DMS153 treated with DMSO at 0.1 percent for 48 hours (cell line): ENCODE measurements around the gene CKB.

ENCODE experiments used
- DNase-seq: peaks from one replicate; lab custom pipeline; 2025; ENCODE audit not compliant: unreplicated experiment; lab: John Stamatoyannopoulos, UW

Gene CKB

DNA sequence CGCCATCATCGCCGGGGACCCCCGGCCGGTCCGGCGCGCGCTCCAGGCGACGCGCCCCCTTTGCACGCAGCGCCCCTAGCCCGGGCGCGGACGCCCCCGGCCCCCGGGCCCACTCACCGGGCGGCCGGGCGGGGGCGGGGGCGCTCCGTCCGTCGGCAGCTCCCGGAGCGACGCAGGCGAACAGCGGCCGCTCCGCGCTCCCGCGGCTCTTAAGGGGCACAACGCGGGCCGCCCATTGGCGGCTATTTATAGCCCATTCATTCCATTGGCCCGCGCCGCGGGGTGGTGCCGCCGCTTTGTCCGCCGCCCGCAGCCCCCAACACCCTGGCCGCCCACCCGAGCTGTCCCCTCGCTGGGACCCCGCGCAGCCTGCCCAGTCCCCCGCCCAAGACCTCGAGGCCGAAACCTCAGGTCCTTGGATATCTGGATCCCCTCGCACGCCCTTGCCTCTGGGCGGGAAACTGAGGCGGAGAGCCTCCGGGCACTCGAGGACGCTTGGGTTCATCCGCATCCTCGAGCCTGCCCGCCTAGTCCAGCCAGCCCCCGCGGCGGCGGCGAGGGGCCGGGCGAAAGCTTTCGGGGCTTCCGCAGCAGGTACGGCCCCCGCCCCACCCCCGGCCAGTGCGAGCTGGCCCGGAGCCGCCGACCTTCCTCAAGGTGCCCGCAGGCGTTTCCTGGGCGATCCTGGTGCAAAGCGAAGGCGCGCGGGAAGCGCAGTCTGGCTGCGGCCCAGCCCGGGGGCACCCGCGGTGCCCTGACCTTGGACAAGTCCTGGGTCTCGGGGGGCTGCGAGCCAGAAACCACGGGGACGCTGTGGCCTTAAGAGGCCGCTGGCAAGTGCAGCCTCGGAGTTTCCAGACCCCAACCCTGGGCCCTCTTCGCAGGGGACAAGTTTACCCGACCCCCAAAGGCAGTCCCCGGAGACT lies at the start of gene CKB:
Gene CKB (minus strand): TSS at position 182 of the 926 bp plus-strand sequence. CDS start 337 bp downstream, outside the sequence.
- peak; percentile 1 for DNase-seq

DNA sequence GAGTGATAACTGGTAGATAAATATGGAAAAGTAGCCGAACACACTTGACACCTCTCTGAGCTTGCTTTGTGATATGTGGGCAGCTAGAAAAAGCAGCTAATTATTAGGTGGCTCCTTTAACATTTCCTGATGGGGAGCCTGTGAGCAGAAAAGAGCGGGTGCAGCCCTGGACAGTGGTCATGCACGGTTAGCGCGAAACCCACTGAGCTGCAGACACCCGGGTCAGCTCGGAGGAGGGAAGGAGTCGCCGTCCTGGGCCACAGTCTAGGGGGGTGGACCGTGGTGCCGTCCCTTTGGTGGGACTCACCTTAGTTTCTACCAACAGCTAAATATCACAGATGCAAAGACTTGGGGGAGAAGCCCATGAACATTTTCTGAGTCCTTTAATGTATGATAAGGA lies 46.8 kb upstream of the CKB start:
- no peak for DNase-seq

DNA sequence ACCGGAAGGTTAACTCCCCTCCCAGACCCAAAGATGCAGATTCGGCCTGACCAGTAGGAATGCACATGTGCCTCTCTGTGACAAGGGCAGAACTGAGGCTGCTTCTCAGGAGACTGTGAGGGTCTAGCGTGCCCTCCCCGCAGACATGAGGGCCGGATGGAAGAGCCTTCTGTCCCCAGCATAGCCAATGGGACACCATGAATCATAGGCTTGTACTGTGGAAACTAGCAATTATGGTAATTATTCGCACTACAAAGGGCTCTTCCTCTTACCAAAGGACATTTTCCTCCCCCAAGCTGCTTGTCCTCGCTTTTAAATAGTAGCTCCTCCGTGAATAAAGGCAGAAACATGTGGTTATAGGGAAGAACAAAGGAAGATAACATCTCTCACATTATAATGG lies 46.3 kb upstream of the CKB start:
- DNase-seq, result no peak

DNA sequence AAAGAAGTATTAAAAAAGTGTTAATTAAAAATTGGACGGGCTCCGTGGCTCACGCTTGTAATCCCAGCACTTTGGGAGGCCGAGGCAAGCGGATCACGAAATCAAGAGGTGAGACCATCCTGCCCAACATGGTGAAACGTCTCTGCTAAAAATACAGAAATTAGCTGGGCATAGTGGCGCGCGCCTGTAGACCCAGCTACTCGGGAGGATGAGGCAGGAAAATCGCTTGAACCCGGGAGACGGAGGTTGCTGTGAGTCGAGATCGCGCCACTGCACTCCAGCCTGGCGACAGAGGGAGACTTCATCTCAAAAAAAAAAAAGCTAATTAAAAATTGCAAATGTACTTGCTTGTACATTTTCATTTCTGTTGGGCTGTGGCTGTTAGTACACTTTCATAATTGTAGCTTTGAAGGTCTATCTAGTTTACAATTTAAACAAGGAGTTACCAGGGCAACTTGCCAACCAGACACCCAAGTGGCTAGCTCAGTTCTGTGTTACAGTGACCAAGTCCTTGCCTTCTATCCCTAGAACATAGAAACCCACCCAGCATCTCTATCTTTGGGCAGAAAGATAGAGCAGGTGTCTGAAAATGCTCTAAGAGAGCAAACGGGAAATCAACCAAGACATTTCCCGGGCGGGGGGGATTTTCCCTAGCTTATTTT lies 41.3 kb upstream of the CKB start:
- DNase-seq, result no peak

DNA sequence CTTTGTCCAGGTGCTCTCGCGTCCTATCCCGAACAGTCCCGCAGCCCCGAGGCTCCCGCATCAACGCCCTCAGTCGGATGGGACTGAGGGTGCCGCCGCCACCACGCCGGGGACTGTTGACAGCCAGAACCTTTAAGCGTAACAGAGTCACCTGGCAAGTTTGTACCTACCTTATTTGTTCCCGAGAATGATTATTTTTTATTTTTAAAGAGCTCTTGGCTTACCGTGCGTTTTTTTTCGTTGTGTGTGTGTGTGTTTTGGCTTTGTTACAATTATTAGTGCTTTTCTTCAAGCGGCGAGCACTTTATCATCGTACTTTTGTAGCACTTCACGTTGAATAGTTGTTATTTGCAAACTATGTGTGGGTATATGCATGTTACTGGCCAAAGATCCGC lies 40.6 kb upstream of the CKB start:
- DNase-seq, result no peak

DNA sequence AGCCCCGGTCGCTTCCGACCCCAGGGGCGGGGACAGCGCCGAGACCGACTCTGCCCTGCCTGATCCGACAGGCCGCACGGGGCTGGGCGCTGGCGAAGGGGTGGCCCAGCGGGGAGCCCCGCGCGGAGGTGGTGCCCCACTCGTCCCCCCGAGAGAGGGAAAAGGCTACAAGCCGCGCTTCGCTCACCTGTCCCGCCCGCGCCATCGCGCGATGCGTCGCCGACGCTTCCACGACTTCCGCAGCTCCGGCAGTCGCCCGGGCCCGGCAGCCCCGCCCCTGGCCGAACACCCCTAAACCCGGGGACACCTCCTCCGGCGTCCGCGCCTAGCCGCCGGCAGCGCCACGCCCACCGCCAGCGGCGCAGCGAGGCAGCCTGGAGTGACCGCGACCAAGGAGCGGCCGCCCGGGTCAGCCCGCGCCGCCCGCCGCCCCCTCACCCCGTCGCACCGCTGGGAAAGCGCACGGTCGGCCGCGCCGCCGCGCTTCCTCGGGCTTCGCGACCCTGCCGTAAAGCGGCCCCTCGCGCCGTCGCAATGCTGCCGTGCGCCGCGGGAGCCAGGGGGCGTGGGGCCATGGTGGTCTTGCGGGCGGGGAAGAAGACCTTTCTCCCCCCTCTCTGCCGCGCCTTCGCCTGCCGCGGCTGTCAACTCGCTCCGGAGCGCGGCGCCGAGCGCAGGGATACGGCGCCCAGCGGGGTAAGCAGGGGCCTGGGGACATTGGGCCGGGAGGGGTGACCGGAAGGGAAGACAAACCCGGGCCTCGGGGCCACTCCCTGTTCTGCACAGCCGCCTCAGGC lies 40.0 kb upstream of the CKB start, which contains the start of the genes BAG5 and COA8:
Gene BAG5 (minus strand): TSS at position 229 of the 797 bp plus-strand sequence. CDS start 1,493 bp downstream, outside the sequence.
Gene COA8 (plus strand): TSS at position 532 of the 797 bp plus-strand sequence. CDS start 42 bp downstream, at position 574.
- no peak for DNase-seq

DNA sequence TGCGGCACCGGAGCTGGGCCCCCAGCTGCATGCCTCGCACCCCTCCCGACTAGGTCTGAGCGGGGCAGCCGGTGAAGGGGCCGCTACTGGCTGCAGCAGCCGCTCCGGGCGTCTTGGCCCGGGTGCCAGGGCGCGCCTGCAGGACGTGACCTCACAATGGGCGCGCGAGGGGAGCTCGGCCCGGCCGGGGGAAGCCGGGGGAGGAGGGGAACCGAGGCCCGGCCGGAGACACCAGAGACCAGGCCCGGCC lies 39.5 kb upstream of the CKB start:
- no peak for DNase-seq

DNA sequence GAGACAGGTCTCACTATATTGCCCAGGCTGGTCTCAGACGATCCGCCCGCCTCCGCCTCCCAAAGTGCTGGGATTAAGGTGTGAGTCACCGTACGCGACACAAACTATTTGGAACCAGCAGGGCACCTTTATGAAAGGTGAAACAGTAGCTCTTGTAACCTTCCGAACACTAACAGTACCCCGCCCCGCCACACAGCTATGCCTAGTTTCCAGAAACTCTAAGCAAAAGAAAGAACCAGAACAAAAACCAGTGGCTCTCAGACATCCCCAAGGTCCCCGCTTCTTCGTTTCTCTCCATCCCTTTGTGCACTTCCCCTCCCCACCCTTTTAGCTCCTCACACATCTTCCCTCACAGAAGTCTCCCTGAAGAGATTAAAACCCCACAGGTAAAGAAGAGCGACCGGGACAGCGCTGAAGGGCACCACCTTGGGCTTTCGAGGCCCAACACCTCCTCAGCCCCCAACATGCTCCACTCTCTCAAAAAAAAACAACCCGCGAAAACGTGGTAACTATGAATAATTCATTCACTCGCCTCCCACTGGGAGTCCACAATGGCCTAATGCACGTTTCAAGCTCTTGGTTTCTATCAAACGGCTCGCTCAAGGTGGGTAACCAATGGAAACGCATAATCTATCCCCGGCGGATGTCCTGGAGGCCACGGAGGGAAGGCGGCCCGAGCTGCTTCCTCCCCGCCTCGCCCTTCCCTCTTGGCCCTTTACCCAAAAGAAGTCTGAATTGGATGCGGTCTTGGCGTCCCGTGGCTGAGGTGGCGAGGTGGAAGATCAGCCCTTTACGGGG lies 39.0 kb upstream of the CKB start:
- no peak for DNase-seq

DNA sequence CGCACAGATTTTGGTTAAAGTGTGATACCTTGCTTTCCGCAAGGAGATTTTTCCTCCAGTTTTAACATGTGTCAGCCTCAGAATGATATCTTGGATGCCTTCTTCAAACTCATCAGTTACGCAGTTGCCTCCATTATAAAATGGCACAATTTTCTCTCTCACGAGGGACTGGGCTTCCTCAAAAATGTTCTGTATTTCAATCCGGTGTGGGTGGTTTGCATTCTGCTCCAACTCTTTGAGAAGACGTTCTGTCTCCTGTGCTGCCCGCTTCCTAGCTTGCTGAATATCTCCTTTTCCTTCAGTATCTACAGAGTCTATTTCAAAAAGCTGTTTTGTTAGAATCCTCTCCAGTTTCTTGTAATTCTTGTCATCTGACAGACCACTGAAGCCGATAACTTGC lies 38.1 kb upstream of the CKB start:
- no peak for DNase-seq

DNA sequence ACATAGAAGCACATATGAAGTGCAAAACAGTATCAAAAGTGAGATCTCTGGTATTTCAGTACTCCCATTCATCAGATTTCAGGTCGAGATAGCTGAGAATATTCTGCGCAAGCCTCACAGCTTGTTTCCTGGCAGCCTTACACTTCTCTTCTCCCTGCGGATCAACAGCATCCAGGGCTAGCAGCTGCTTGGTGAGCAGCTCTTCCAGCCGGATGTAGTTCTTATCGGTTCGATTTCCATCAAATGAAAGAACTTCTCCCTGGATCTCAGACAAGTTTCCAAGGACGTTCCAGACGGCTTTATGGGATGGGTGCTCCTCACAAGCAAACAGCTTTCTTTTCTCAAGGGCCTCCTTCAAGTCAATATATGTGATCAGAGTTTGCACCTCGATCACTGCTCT lies 37.1 kb upstream of the CKB start:
- DNase-seq, result no peak

DNA sequence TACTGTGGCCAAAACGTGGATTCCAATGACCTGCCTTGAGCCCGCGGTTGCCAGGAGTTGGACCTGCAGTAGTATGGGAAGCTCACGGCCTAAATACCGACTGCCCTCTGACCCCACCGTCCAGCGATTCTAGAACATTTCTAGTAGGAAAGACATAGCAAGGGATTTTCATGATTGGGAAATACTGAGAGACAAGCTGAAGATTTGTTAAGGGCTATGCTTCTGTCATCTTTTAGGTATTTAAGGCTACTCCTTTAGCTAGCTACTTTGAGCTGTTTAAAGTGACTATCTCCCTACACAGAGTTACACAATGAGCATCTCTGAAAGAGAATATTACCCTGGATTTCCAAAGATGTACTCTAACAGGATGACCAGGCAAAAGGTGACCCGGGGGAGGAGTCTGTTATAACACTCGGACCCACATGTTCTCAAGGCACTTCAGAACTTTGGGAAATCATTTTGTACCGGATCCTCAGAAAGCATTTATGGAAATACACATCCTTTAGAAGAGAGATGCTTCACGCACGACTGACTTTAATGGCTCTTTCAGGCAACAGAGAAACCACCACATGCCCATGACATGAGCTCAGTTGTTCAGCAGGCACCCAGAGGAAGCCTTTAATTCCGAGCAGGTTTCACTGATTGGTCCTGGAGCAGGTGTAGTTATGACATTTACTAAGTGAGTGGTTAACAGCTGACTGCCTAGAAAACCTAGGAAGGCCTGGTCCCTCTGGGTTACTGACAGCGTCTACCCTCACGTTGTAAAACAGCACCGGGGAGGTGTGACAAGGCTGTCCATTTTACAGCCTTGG lies 35.6 kb upstream of the CKB start:
- no peak for DNase-seq

DNA sequence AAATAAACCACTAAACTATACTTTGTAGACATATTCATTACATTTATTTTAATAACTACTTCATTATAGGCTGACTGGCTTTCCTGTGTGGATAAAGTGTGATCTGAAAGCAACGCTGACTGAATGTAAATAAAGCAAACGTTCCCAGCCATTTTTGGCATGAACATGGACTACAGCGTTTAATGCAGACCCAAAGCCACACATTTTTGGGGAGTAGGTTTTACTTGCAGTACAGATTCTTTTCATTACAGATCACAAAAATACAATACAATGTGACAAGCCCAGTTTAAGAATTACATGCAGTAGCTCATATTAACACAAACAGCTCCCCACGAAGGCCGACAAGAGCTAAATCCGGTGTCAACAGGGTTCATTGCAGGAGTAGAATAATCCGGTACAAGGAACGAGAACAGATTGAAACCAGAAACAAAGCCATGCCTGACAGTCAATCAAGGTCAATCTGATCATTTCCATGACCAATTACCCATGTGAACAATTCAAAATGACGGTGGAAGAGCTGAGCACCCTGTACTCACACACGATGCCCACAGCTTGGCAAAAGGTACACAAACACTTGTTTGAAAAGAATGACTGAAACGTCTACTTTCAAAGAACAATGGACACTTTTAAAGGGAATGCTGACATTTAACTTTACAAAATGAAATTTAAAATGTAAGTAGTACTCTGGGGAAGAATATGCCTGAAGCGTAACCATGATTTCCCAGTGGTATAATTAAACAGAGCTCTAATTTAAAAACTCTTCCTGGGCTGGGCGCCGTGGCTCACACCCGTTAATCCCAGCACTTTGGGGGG lies 34.5 kb upstream of the CKB start:
- DNase-seq, result no peak

DNA sequence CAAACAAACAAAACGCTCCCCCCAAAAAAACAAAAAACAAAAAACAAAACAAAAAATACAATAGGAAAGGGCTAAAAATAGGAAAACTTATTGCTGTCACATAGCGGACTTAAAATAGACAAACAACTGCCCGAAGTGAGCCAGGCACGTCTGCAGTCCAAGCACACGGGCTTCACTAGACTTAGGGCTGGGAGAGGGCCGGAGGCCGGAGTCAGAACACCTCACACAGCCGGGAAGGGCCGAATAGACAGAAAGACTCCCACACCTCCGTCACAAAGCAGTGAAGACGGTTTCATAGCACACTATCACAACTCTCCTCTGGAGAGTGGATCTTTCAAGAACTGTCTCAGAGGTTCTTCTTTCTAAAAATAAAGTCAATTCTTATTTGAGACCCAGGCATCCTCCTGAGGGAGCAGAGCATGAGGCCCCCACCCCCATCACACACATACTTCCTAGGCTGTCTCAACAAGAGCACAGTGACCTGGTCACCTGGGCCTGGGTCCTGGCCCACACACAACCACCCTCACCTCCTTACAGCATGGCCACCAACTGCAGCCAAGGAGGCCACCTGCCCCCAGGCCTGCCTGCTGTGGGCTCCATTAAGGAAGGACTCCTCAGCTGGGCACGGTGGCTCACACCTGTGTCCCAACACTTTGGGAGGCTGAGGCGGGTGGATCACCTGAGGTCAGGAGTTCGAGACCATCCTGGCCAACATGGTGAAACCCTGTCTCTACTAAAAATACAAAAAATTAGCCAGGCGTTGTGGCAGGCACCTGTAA lies 33.1 kb upstream of the CKB start:
- no peak for DNase-seq

DNA sequence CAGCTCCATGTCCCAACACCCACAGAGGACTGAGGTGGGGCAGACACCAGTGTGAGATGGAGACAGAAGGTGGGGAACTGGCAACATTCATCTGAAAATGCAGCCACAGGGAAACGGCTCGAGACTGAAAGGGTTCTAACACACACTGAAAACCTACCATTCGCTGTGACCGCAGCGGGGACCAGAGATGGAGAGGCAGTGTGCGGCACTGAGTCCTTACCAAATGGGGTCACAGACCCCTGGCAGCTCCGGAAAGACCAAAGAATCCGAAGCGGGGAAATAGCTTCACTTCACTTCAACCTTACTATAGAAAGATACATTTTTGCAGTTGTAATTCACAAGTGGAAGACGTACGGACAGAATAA lies 30.2 kb upstream of the CKB start:
- DNase-seq, result no peak

DNA sequence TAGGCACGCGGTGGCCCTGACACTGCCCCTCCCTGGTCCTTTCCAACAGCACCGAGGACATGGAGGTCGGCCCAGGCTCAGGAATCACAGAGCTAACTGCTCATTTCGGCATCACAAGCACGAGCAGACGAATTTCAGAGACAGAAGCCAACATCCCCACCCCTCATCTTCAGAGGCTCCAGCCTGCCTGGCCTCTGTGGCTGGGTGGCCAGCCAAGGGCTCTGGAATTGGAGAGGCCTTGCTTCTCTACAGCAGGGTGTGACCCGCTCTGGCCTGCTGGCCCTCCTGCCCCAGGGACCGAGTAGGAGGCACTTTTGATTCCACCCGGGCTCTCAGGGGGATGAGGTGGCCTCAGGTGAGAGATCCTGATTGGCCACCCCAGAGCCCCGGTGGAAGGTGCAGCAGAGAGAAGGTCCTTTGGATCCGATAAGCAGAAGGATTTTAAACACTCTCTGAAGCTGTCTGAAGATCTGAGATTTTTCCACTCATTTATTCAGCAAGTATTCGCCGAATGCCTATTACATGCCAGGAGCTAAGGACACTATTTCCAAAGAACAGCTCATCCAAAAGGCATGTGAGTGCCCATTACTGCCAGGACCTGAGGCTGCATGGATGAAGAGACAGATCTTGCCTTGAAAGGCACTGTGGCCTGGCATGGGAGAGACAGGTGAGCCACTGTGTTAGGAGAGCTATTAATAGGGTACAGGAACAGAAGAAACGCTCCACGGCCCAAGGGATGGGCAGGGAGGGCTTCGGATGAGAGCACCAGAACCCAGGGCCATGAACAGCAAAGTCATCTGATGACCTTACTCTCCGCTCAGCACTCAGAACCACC lies 29.6 kb upstream of the CKB start:
- DNase-seq, result no peak

DNA sequence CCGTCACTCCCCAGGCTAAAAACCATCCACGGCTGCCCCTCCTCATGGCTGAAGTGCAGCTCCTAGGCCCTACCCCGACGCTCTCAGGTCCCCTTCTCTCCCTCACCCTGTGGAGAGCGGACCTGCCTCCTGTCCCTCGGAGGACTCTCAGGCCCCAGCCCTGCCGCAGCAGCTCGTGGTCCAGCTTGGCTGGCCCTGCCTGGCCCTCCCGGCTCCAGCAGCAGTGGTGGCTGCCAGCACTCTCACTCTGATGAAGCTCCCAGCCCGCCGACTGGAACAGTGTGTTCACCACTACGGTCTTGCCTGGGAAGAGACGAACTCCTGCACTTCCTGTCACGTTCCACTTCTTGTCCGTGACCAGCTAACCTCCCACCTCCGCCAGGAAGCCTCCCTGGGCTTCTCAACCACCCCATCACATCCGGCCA lies 28.7 kb upstream of the CKB start:
- no peak for DNase-seq
